ENCODE data around the gene CHCHD10.
"Not testable (repeated sequence)": the region's sequence is repeated elsewhere in the genome, so short reads cannot be mapped to it uniquely, and the experiment has no call there.

CHCHD10 gene

GRCh38 chr22:23751441-23751996 is 16.3 kb downstream of the CHCHD10 start:
- H3K4me1 Mint-ChIP-seq (ENCODE audit: low read depth): peaks cover 8% of the 10 kb centered on the region
- H3K27me3 Mint-ChIP-seq: no peaks in the 10 kb centered on the region
- peak overlapping the region; percentile 79 for H3K4me3 Mint-ChIP-seq
- no peaks in the 10 kb centered on the region for H3K9me3 Mint-ChIP-seq (ENCODE audit: low read depth)
- H3K36me3 Mint-ChIP-seq: no peaks in the 10 kb centered on the region
- peak overlapping the region; percentile 50 for H3K27ac Mint-ChIP-seq

- Mint-ChIP-seq H3K4me3 (peak within 1 kb of the TSS; percentile 85), H3K36me3 (no peaks in the 10 kb centered on the region), H3K9me3 (ENCODE audit: low read depth) (no peaks in the 10 kb centered on the region), H3K27me3 (no peaks in the 10 kb centered on the region), H3K27ac (peak within 1 kb of the TSS; percentile 72), H3K4me1 (ENCODE audit: low read depth) (peaks cover 8% of the 10 kb centered on the region)
Measured at GRCh38 chr22:23750714-23751440, 16.9 kb downstream of the CHCHD10 start, which contains the start of gene ZNF70. Gene ZNF70, minus strand, starts transcription at chr22:23751112. Its CDS starts 5,972 bp downstream, at chr22:23745140.

- Mint-ChIP-seq H3K27ac (peak overlapping the region; percentile 55), H3K4me3 (peak overlapping the region; percentile 85), H3K4me1 (ENCODE audit: low read depth) (peaks cover 8% of the 10 kb centered on the region), H3K27me3 (no peaks in the 10 kb centered on the region), H3K9me3 (ENCODE audit: low read depth) (no peaks in the 10 kb centered on the region), H3K36me3 (no peaks in the 10 kb centered on the region)
Measured at GRCh38 chr22:23750367-23750713, 17.4 kb downstream of the CHCHD10 start.

GRCh38 chr22:23749841-23750301 is 17.9 kb downstream of the CHCHD10 start:
- Mint-ChIP-seq H3K4me3 (peak overlapping the region; percentile 85), H3K36me3 (peaks cover 4% of the 10 kb centered on the region), H3K9me3 (ENCODE audit: low read depth) (no peaks in the 10 kb centered on the region), H3K4me1 (ENCODE audit: low read depth) (peaks cover 8% of the 10 kb centered on the region), H3K27ac (peak overlapping the region; percentile 14), H3K27me3 (no peaks in the 10 kb centered on the region)

GRCh38 chr22:23745791-23746190 is 22.0 kb downstream of the CHCHD10 start:
- Mint-ChIP-seq H3K4me3 (no peak overlapping the region), H3K27ac (no peak overlapping the region), H3K36me3 (peaks cover 16% of the 10 kb centered on the region), H3K9me3 (ENCODE audit: low read depth) (no peaks in the 10 kb centered on the region), H3K4me1 (ENCODE audit: low read depth) (peaks cover 8% of the 10 kb centered on the region), H3K27me3 (no peaks in the 10 kb centered on the region)

- Mint-ChIP-seq H3K4me3 (no peak overlapping the region), H3K36me3 (peaks cover 16% of the 10 kb centered on the region), H3K27ac (no peak overlapping the region), H3K27me3 (no peaks in the 10 kb centered on the region), H3K9me3 (ENCODE audit: low read depth) (no peaks in the 10 kb centered on the region), H3K4me1 (ENCODE audit: low read depth) (peaks cover under 1% of the 10 kb centered on the region)
Measured at GRCh38 chr22:23744485-23744884, 23.3 kb downstream of the CHCHD10 start.

GRCh38 chr22:23744001-23744400 is 23.8 kb downstream of the CHCHD10 start:
- no peaks in the 10 kb centered on the region for H3K4me1 Mint-ChIP-seq (ENCODE audit: low read depth)
- no peak overlapping the region for H3K4me3 Mint-ChIP-seq
- no peaks in the 10 kb centered on the region for H3K9me3 Mint-ChIP-seq (ENCODE audit: low read depth)
- H3K27me3 Mint-ChIP-seq: no peaks in the 10 kb centered on the region
- peaks cover 16% of the 10 kb centered on the region for H3K36me3 Mint-ChIP-seq
- H3K27ac Mint-ChIP-seq: no peak overlapping the region

GRCh38 chr22:23743303-23743705 is 24.5 kb downstream of the CHCHD10 start:
- no peaks in the 10 kb centered on the region for H3K4me1 Mint-ChIP-seq (ENCODE audit: low read depth)
- H3K4me3 Mint-ChIP-seq: no peak overlapping the region
- H3K27me3 Mint-ChIP-seq: no peaks in the 10 kb centered on the region
- no peak overlapping the region for H3K27ac Mint-ChIP-seq
- H3K9me3 Mint-ChIP-seq (ENCODE audit: low read depth): no peaks in the 10 kb centered on the region
- H3K36me3 Mint-ChIP-seq: peaks cover 16% of the 10 kb centered on the region

GRCh38 chr22:23742505-23743264 is 25.1 kb downstream of the CHCHD10 start:
- H3K27me3 Mint-ChIP-seq: no peaks in the 10 kb centered on the region
- peaks cover 16% of the 10 kb centered on the region for H3K36me3 Mint-ChIP-seq
- H3K27ac Mint-ChIP-seq: no peak overlapping the region
- H3K9me3 Mint-ChIP-seq (ENCODE audit: low read depth): no peaks in the 10 kb centered on the region
- no peak overlapping the region for H3K4me3 Mint-ChIP-seq
- H3K4me1 Mint-ChIP-seq (ENCODE audit: low read depth): no peaks in the 10 kb centered on the region

GRCh38 chr22:23737696-23738095 is 30.1 kb downstream of the CHCHD10 start:
- no peak overlapping the region for H3K4me3 Mint-ChIP-seq
- H3K36me3 Mint-ChIP-seq: no peaks in the 10 kb centered on the region
- no peak overlapping the region for H3K27ac Mint-ChIP-seq
- H3K27me3 Mint-ChIP-seq: no peaks in the 10 kb centered on the region
- H3K9me3 Mint-ChIP-seq (ENCODE audit: low read depth): no peaks in the 10 kb centered on the region
- H3K4me1 Mint-ChIP-seq (ENCODE audit: low read depth): no peaks in the 10 kb centered on the region

GRCh38 chr22:23728108-23728507 is 39.7 kb downstream of the CHCHD10 start:
- not testable (repeated sequence) for H3K36me3 Mint-ChIP-seq; H3K27ac Mint-ChIP-seq; H3K4me1 Mint-ChIP-seq (ENCODE audit: low read depth); H3K9me3 Mint-ChIP-seq (ENCODE audit: low read depth); H3K4me3 Mint-ChIP-seq; H3K27me3 Mint-ChIP-seq

- Mint-ChIP-seq H3K9me3 (ENCODE audit: low read depth) (no peaks in the 10 kb centered on the region), H3K27ac (no peak overlapping the region), H3K4me1 (ENCODE audit: low read depth) (no peaks in the 10 kb centered on the region), H3K36me3 (no peaks in the 10 kb centered on the region), H3K27me3 (no peaks in the 10 kb centered on the region), H3K4me3 (no peak overlapping the region)
Measured at GRCh38 chr22:23722724-23723123, 45.0 kb downstream of the CHCHD10 start.

GRCh38 chr22:23722160-23722559 is 45.6 kb downstream of the CHCHD10 start:
- Mint-ChIP-seq H3K36me3 (no peaks in the 10 kb centered on the region), H3K9me3 (ENCODE audit: low read depth) (no peaks in the 10 kb centered on the region), H3K27ac (no peak overlapping the region), H3K4me3 (no peak overlapping the region), H3K4me1 (ENCODE audit: low read depth) (peaks cover 2% of the 10 kb centered on the region), H3K27me3 (no peaks in the 10 kb centered on the region)

GRCh38 chr22:23720855-23721254 is 46.9 kb downstream of the CHCHD10 start:
- Mint-ChIP-seq H3K27ac (no peak overlapping the region), H3K27me3 (no peaks in the 10 kb centered on the region), H3K4me1 (ENCODE audit: low read depth) (peaks cover 4% of the 10 kb centered on the region), H3K4me3 (no peak overlapping the region), H3K36me3 (no peaks in the 10 kb centered on the region), H3K9me3 (ENCODE audit: low read depth) (no peaks in the 10 kb centered on the region)

Data from activated naive CD8-positive, alpha-beta T cell (primary cell).